ENCODE data around the gene XPNPEP1. TPM values are rescaled to one million over a fixed set of nuclear protein-coding genes. Genes with fewer than 3 reads are reported as not detected.

XPNPEP1 gene
- total and polyA plus RNA-seq, 2 of the 4 experiments (the other 2 are of a cell fraction), result 164 to 311 TPM

GRCh38 chr10:109835257-109835656 lies 88.1 kb downstream of the XPNPEP1 start:
- no peak for TF ChIP-seq FOS (IDR thresholded peaks at IDR 0.05; ENCODE audit: low read depth, low read length)
- no peak for TF ChIP-seq RAD21 (IDR thresholded peaks at IDR 0.05; ENCODE audit: low read length)
- TF ChIP-seq SMC3 (IDR thresholded peaks at IDR 0.05; ENCODE audit: low read depth, low read length), result no peak
- no peak overlapping the region for H4K5ac ChIP-seq (ENCODE audit: low read depth, low read length)
- no peak overlapping the region for H4K91ac ChIP-seq (ENCODE audit: insufficient read depth, low read depth, low read length)
- no peak overlapping the region for H3K18ac ChIP-seq (ENCODE audit: low read depth, low read length)
- no peaks in the 10 kb centered on the region for H4K20me1 ChIP-seq (ENCODE audit: insufficient read depth, low read length)
- ChIA-PET CTCF (no interaction called here), POLR2A (ENCODE audit: unreplicated experiment) (no interaction called here)
- no peak overlapping the region for H2AK5ac ChIP-seq (ENCODE audit: low read depth, low read length)
- no TSS peak for BruUV-seq (replicated peaks)
- dilution Hi-C loops (cut with HindIII; ENCODE audit: low sequenced_read_pairs, unreplicated experiment) (no loop called here), intact Hi-C loops (cut with micrococcal nuclease) (no loop called here), in situ Hi-C loops (cut with MboI; ENCODE audit: low sequenced_read_pairs) (no loop called here)
- no peaks in the 10 kb centered on the region for H3K9me1 ChIP-seq (ENCODE audit: insufficient read depth, low read length)
- no peak overlapping the region for H4K8ac ChIP-seq (ENCODE audit: low read depth in 2 of 2, low read length in 2 of 2)
- no peak overlapping the region for H3K4ac ChIP-seq (ENCODE audit: low read depth, low read length)
- H2BK120ac ChIP-seq (ENCODE audit: low read depth, low read length), result no peak overlapping the region
- H3K4me2 ChIP-seq (ENCODE audit: low read depth, low read length), result no peak overlapping the region
- H3K79me1 ChIP-seq (ENCODE audit: low read depth in 1 of 2, low read length in 2 of 2), result no peaks in the 10 kb centered on the region
- H3K23ac ChIP-seq (ENCODE audit: low read depth, low read length), result no peak overlapping the region
- no peak overlapping the region for H3K9ac ChIP-seq (ENCODE audit: low read depth, low read length)
- H3K4me1 ChIP-seq (ENCODE audit: control insufficient read depth, insufficient read depth, low read length), result no peaks in the 10 kb centered on the region
- no peak overlapping the region for H2BK20ac ChIP-seq (ENCODE audit: low read depth, low read length)
- H2AK9ac ChIP-seq (replicated peaks; ENCODE audit: low read depth, low read length, poor library complexity), result no peak overlapping the region
- H3K27ac ChIP-seq (ENCODE audit: insufficient read depth, low read length), result no peak overlapping the region
- no peak overlapping the region for H3K4me3 ChIP-seq (ENCODE audit: insufficient read depth, low read depth, low read length)
- no peaks in the 10 kb centered on the region for H3K27me3 ChIP-seq (ENCODE audit: control insufficient read depth, insufficient read depth, low read length)
- H3K36me3 ChIP-seq (ENCODE audit: control insufficient read depth, insufficient read depth, low read length), result no peaks in the 10 kb centered on the region
- H2BK15ac ChIP-seq (ENCODE audit: low read depth, low read length), result no peak overlapping the region
- ATAC-seq (ENCODE audit: low read depth) (no peak), DNase-seq (no peak)
- H2AFZ ChIP-seq (replicated peaks; ENCODE audit: low read length, poor library complexity), result no peak overlapping the region
- no peak overlapping the region for H3K14ac ChIP-seq (replicated peaks; ENCODE audit: low read depth, low read length)
- H2BK5ac ChIP-seq (ENCODE audit: low read depth, low read length, poor library complexity, severe bottlenecking), result no peak overlapping the region
- no peaks in the 10 kb centered on the region for H3K9me3 ChIP-seq (ENCODE audit: control insufficient read depth, insufficient read depth, low read length)
- no CpG with 5 or more reads among the region's 1 CpG for WGBS, 2 experiments (ENCODE audit: extremely low coverage in 2 of 2, insufficient read length in 1 of 2)
- H3K56ac ChIP-seq (ENCODE audit: extremely low read depth, insufficient read depth, low read length), result no peak overlapping the region

Data from IMR-90 (cell line).